Mesendoderm (in vitro differentiated cells): ENCODE results near the gene BOD1L2.
A peak's percentile ranks its signal among the peaks of the same experiment; 100 is the strongest.

Experiments
- DNase-seq: peaks from one replicate; pipeline ENCODE4 v3.0.0; 2013
- H2AK5ac ChIP-seq: 2 replicates; pipeline ENCODE4 v1.6.1; 2013; ENCODE audit warnings: low read length, inconsistent platforms
- H2BK120ac ChIP-seq: 2 replicates; pipeline ENCODE4 v1.6.1; 2013; ENCODE audit warnings: low read depth, mild to moderate bottlenecking, low read length, moderate library complexity, mixed read lengths
- H2BK15ac ChIP-seq: replicated peaks from 2 replicates; pipeline ENCODE4 v1.6.1; 2013; ENCODE audit warnings: low read depth, mild to moderate bottlenecking, moderate library complexity
- H2BK5ac ChIP-seq: 2 replicates; pipeline ENCODE4 v1.6.1; 2013; ENCODE audit warnings: low read length, inconsistent platforms
- H3K18ac ChIP-seq: 2 replicates; pipeline ENCODE4 v1.6.1; 2013; ENCODE audit warnings: mild to moderate bottlenecking, low read length, mixed read lengths
- H3K23ac ChIP-seq: one replicate; pipeline ENCODE4 v1.6.1; 2013; ENCODE audit warnings: low read length
- H3K27ac ChIP-seq: 2 replicates; pipeline ENCODE4 v1.5.1; 2013; ENCODE audit warnings: low read depth, mild to moderate bottlenecking, inconsistent platforms, low read length, moderate library complexity
- H3K27me3 ChIP-seq: 2 replicates; pipeline ENCODE4 v1.6.1; 2013; ENCODE audit warnings: low read length, control low read depth, mild to moderate bottlenecking, inconsistent platforms; ENCODE audit not compliant: insufficient read depth, poor library complexity
- H3K36me3 ChIP-seq: 2 replicates; pipeline ENCODE4 v1.6.1; 2013; ENCODE audit warnings: low read length, inconsistent platforms; ENCODE audit not compliant: control insufficient read depth, insufficient read depth
- H3K4ac ChIP-seq: one replicate; pipeline ENCODE4 v1.6.1; 2013; ENCODE audit warnings: low read depth, mild to moderate bottlenecking, low read length, moderate library complexity
- H3K4me1 ChIP-seq: 2 replicates; pipeline ENCODE4 v1.6.1; 2013; ENCODE audit warnings: low read depth, low read length, inconsistent platforms; ENCODE audit not compliant: control insufficient read depth
- H3K4me2 ChIP-seq: 2 replicates; pipeline ENCODE4 v1.6.1; 2013; ENCODE audit warnings: low read length
- H3K4me3 ChIP-seq: 2 replicates; pipeline ENCODE4 v1.5.1; 2013; ENCODE audit warnings: mild to moderate bottlenecking, low read length
- H3K56ac ChIP-seq: one replicate; pipeline ENCODE4 v1.6.1; 2013; ENCODE audit warnings: low read length
- H3K79me1 ChIP-seq: 2 replicates; pipeline ENCODE4 v1.6.1; 2013; ENCODE audit warnings: low read length, inconsistent platforms
- H3K79me2 ChIP-seq: 2 replicates; pipeline ENCODE4 v1.6.1; 2013; ENCODE audit warnings: mild to moderate bottlenecking, low read length; ENCODE audit not compliant: control insufficient read depth, insufficient read depth
- H3K9ac ChIP-seq: 2 replicates; pipeline ENCODE4 v1.6.1; 2013; ENCODE audit warnings: low read length, inconsistent platforms
- H4K5ac ChIP-seq: one replicate; pipeline ENCODE4 v1.6.1; 2013; ENCODE audit warnings: low read length
- H4K8ac ChIP-seq: one replicate; pipeline ENCODE4 v1.6.1; 2013; ENCODE audit warnings: low read depth, mild to moderate bottlenecking, control low read depth, low read length, moderate library complexity
- WGBS: extraction: QIAGEN DNeasy Blood & Tissue Kit; methylation state at CpG from one replicate; pipeline ENCODE4 v1.1.7; 2013; ENCODE audit warnings: low lambda C conversion rate, missing lambda C conversion rate; ENCODE audit not compliant: insufficient coverage; ENCODE audit errors: extremely low coverage; 5-methylcytosine and 5-hydroxymethylcytosine counted together

The BOD1L2 gene

DNA sequence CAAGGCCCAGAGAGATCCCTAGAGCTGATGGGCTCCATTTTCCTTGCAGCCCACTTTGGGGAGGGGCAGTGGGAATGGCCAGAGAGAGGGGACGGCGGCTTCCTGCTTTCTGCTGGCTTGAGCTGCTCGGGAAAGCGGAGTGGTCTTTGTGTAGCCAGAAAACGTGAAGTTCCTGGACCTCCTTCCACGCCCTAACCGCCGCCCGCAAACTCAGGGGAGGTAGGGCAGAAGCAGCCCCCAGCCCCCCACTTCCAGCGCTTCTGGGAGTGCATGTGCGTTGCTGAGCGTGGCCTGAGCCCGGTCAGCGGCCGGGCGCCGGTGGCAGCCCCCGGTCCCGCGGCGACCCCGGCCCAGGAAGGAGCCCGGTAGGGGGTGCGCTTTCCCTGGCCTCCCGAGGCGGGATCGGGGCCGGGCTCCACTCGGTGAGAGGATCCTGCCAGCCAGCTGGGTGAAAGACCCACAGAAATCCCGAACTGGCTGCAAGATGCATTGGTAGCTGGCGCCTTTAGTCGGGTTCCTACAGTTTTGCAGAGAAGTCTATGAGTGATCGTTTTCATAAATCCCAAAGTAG, 25.3 kb upstream of the BOD1L2 start:
- Histone ChIP-seq H3K27me3 (no peaks in the 10 kb centered on the region), H2BK120ac (no peak overlapping the region), H3K79me2 (no peaks in the 10 kb centered on the region), H4K8ac (no peak overlapping the region), H2BK5ac (no peak overlapping the region), H2BK15ac (no peak overlapping the region), H3K4me2 (peak overlapping the region; percentile 61), H3K27ac (no peak overlapping the region), H4K5ac (no peak overlapping the region), H3K56ac (peak overlapping the region; percentile 93), H2AK5ac (no peak overlapping the region), H3K9ac (peak overlapping the region; percentile 74), H3K79me1 (no peaks in the 10 kb centered on the region), H3K23ac (no peak overlapping the region), H3K18ac (peak overlapping the region; percentile 45), H3K4ac (peak overlapping the region; percentile 63), H3K4me3 (peak overlapping the region; percentile 49), H3K36me3 (no peaks in the 10 kb centered on the region), H3K4me1 (no peaks in the 10 kb centered on the region)
- no CpG with 5 or more reads among the region's 33 CpGs for WGBS
- DNase-seq: peak; percentile 60

DNA sequence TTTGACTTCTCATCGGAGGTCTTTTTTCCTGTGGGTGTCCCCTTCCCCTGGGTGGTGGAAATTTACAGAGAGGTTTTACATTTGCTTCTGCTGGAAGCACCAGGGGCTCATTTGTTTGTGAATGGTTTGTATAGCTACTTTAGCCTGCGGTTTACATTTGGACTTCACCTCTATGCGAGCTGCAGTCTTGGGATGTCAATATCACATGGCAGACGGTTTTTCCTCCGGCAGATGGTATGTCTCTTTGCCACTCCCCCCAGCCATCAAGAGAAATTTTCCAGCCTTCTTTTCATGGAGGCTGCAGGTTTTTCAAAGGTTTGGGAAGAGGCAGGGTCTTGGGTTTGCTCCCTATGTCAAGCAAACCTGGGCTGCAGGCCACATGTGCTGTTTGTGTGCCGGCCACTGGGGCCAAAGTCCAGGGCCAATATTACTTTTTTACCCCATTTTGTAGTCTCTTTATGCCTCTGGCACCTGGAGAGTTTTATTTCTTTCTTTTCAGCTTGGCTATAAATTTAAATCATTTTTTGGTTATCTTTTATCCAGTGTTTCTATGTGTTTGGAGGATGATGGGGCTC, 23.9 kb upstream of the BOD1L2 start:
- H2BK15ac ChIP-seq: no peak overlapping the region

DNA sequence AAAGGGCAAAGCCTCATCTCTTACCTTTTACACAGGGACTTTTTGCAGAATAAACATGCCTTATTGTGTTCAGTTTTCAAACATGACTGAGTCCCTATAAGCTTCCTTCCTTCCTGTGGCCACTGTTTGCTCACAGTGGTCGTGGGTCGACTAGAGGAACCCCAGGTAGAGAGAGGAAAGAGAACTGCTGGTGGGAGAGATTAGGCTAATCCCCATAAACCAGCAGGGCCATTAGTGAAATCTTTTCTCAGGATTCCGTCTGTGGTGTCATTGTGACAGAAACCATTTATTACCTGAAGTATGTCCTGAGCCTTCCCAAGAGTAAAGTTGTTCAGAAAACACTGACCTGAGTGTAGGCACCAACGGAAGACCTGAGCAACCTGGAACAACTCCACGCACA, 21.3 kb upstream of the BOD1L2 start:
- Histone ChIP-seq H3K4me1 (no peaks in the 10 kb centered on the region), H2AK5ac (no peak overlapping the region), H3K36me3 (no peaks in the 10 kb centered on the region), H3K27me3 (no peaks in the 10 kb centered on the region), H3K4me2 (no peak overlapping the region), H3K9ac (no peak overlapping the region), H2BK120ac (no peak overlapping the region), H3K79me1 (no peaks in the 10 kb centered on the region), H3K4me3 (no peak overlapping the region), H3K23ac (no peak overlapping the region), H3K4ac (no peak overlapping the region), H4K8ac (no peak overlapping the region), H3K56ac (no peak overlapping the region), H2BK5ac (no peak overlapping the region), H2BK15ac (no peak overlapping the region), H4K5ac (no peak overlapping the region), H3K27ac (no peak overlapping the region), H3K18ac (no peak overlapping the region), H3K79me2 (no peaks in the 10 kb centered on the region)
- peak; percentile 48 for DNase-seq
- no CpG with 5 or more reads among the region's 5 CpGs for WGBS

More for the DNA sequence above, 23.9 kb upstream of the BOD1L2 start:
- Histone ChIP-seq H3K4ac (no peak overlapping the region), H2BK120ac (no peak overlapping the region), H3K27ac (no peak overlapping the region), H3K4me1 (no peaks in the 10 kb centered on the region), H2AK5ac (no peak overlapping the region), H3K18ac (no peak overlapping the region), H3K79me2 (no peaks in the 10 kb centered on the region), H3K4me3 (no peak overlapping the region), H3K27me3 (no peaks in the 10 kb centered on the region), H4K5ac (no peak overlapping the region), H3K36me3 (no peaks in the 10 kb centered on the region), H2BK5ac (no peak overlapping the region), H3K23ac (no peak overlapping the region), H3K79me1 (no peaks in the 10 kb centered on the region), H3K9ac (no peak overlapping the region), H4K8ac (no peak overlapping the region), H3K4me2 (no peak overlapping the region), H3K56ac (no peak overlapping the region)
- WGBS: no CpG with 5 or more reads among the region's 6 CpGs
- DNase-seq: peak; percentile 29

DNA sequence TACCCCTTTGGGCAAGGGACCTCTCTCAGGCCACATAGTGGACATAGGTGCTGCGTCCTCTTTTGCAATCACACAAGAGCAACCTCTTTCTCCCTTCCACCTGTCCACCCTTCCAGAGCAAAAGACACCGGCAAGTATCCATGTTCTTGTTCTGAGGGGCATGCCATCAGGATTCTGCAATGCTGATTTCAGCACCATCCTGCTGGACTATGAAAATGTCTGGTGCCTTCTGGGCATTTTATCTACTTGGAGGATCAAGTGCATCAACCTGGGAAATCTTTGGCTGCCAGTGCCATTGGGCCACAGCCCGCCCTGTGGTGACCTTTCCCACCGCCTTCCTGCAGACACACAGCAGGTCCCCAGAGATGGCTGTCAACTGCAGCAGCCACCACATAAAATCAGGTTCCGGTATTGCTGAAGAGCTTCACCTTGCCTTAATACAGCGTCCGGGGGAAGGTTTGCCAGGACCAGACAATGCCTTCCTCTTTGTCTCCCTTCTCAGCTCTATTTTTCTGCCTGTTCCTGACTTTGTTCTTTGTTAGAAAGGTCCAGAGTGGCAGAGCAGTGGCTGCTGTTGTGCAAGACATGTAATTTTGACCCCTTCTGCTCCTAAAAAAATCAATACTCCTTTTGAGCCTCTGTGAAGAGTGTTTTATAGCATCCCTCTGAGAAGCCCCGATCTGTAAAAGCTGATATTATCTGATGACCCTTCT, 18.5 kb upstream of the BOD1L2 start:
- Histone ChIP-seq H3K27me3 (no peaks in the 10 kb centered on the region), H3K4me1 (no peaks in the 10 kb centered on the region), H2BK120ac (no peak overlapping the region), H3K27ac (no peak overlapping the region), H3K18ac (no peak overlapping the region), H3K79me2 (no peaks in the 10 kb centered on the region), H3K4ac (no peak overlapping the region), H2BK15ac (no peak overlapping the region), H3K23ac (no peak overlapping the region), H3K79me1 (no peaks in the 10 kb centered on the region), H2AK5ac (no peak overlapping the region), H3K56ac (no peak overlapping the region), H4K5ac (no peak overlapping the region), H2BK5ac (no peak overlapping the region), H3K4me3 (no peak overlapping the region), H3K36me3 (no peaks in the 10 kb centered on the region), H3K9ac (no peak overlapping the region), H4K8ac (no peak overlapping the region), H3K4me2 (no peak overlapping the region)
- WGBS: no CpG with 5 or more reads among the region's 8 CpGs
- DNase-seq: no peak

DNA sequence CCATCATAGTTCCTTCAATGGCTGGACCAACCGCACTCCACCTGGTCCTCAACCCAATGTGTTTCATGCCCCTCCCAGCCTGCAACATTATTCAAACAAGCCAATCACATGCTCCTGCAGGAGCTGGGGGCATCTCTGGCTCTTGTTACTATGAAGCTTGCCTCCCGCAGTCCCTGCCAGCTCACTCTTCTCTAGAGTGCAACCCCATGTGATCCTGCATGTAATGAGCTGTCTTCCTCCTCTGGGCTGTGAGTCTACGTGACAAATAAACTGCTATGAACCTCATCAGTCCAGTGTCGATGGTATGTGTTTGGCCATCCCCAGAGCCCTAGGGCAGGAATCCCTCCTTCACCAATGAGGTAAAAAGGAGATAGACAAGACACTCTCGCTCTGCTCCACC, 15.8 kb upstream of the BOD1L2 start:
- Histone ChIP-seq H3K4me1 (peaks cover 6% of the 10 kb centered on the region), H4K8ac (no peak overlapping the region), H2BK15ac (no peak overlapping the region), H2AK5ac (no peak overlapping the region), H3K79me1 (no peaks in the 10 kb centered on the region), H3K18ac (no peak overlapping the region), H3K23ac (no peak overlapping the region), H3K4me2 (no peak overlapping the region), H4K5ac (no peak overlapping the region), H3K27ac (no peak overlapping the region), H3K4ac (no peak overlapping the region), H3K4me3 (no peak overlapping the region), H3K56ac (no peak overlapping the region), H3K36me3 (no peaks in the 10 kb centered on the region), H2BK120ac (no peak overlapping the region), H3K27me3 (no peaks in the 10 kb centered on the region), H3K9ac (no peak overlapping the region), H2BK5ac (no peak overlapping the region), H3K79me2 (no peaks in the 10 kb centered on the region)
- WGBS: no CpG with 5 or more reads among the region's 5 CpGs
- no peak for DNase-seq
